ENCODE results near the gene TMEM243. TPM values are rescaled to one million over a fixed set of nuclear protein-coding genes. Genes with fewer than 3 reads are reported as not detected.

Gene TMEM243
- polyA plus RNA-seq, 1 donor from 2014 or later, result 3.7 TPM

- peak overlapping the region; percentile 92 for H3K4me2 ChIP-seq (ENCODE audit: low read length)
- peak overlapping the region; percentile 97 for H3K4me3 ChIP-seq (ENCODE audit: low read length)
- H3K79me2 ChIP-seq (replicated peaks; ENCODE audit: insufficient read depth, low read length), result no peaks in the 10 kb centered on the region
- no peaks in the 10 kb centered on the region for H3K36me3 ChIP-seq (ENCODE audit: insufficient read depth, low read length)
- H2AFZ ChIP-seq (ENCODE audit: low read depth, low read length), result peak overlapping the region; percentile 21
- no peaks in the 10 kb centered on the region for H4K20me1 ChIP-seq (ENCODE audit: insufficient read depth)
- H3K9ac ChIP-seq (ENCODE audit: low read length), result peak overlapping the region; percentile 62
- H3F3A ChIP-seq (ENCODE audit: insufficient read depth, low read length, poor library complexity, severe bottlenecking), result no peaks in the 10 kb centered on the region
- no peaks in the 10 kb centered on the region for H3K9me2 ChIP-seq (ENCODE audit: insufficient read depth, low read length)
- TF ChIP-seq REST (IDR thresholded peaks at IDR 0.05; ENCODE audit: borderline replicate concordance) (no peak), TAF1 (IDR thresholded peaks at IDR 0.05; ENCODE audit: low read depth) (peak; percentile 4), EZH2 (IDR thresholded peaks at IDR 0.05; ENCODE audit: borderline replicate concordance, insufficient read depth, low read length, poor library complexity, severe bottlenecking) (no peak), EP300 (conservative IDR thresholded peaks at IDR 0.05; ENCODE audit: poor library complexity, severe bottlenecking) (no peak), POLR2AphosphoS5 (IDR thresholded peaks at IDR 0.05) (peak; percentile 70)
- TF ChIP-seq, protein P1, sequence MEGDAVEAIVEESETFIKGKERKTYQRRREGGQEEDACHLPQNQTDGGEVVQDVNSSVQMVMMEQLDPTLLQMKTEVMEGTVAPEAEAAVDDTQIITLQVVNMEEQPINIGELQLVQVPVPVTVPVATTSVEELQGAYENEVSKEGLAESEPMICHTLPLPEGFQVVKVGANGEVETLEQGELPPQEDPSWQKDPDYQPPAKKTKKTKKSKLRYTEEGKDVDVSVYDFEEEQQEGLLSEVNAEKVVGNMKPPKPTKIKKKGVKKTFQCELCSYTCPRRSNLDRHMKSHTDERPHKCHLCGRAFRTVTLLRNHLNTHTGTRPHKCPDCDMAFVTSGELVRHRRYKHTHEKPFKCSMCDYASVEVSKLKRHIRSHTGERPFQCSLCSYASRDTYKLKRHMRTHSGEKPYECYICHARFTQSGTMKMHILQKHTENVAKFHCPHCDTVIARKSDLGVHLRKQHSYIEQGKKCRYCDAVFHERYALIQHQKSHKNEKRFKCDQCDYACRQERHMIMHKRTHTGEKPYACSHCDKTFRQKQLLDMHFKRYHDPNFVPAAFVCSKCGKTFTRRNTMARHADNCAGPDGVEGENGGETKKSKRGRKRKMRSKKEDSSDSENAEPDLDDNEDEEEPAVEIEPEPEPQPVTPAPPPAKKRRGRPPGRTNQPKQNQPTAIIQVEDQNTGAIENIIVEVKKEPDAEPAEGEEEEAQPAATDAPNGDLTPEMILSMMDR (IDR thresholded peaks at IDR 0.05; ENCODE audit: poor library complexity, severe bottlenecking), result no peak
- peaks cover 39% of the 10 kb centered on the region for H3K27me3 ChIP-seq (ENCODE audit: insufficient read depth, low read depth, low read length)
- no peaks in the 10 kb centered on the region for H3K9me3 ChIP-seq (ENCODE audit: low read length)
- H3K27ac ChIP-seq (ENCODE audit: low read length), result no peak overlapping the region
These were observed 648 bp upstream of the TMEM243 start for GRCh38 chr7:87220026-87220733.

- peak overlapping the region; percentile 92 for H3K4me2 ChIP-seq (ENCODE audit: low read length)
- H3K9me3 ChIP-seq (ENCODE audit: low read length), result no peaks in the 10 kb centered on the region
- no peak overlapping the region for H3K27ac ChIP-seq (ENCODE audit: low read length)
- H4K20me1 ChIP-seq (ENCODE audit: insufficient read depth), result no peaks in the 10 kb centered on the region
- no peaks in the 10 kb centered on the region for H3K9me2 ChIP-seq (ENCODE audit: insufficient read depth, low read length)
- peaks cover 39% of the 10 kb centered on the region for H3K27me3 ChIP-seq (ENCODE audit: insufficient read depth, low read depth, low read length)
- TF ChIP-seq POLR2AphosphoS5 (IDR thresholded peaks at IDR 0.05) (no peak), RAD21 (conservative IDR thresholded peaks at IDR 0.05) (no peak), EZH2 (IDR thresholded peaks at IDR 0.05; ENCODE audit: borderline replicate concordance, insufficient read depth, low read length, poor library complexity, severe bottlenecking) (no peak), EP300 (conservative IDR thresholded peaks at IDR 0.05; ENCODE audit: poor library complexity, severe bottlenecking) (no peak), TAF1 (IDR thresholded peaks at IDR 0.05; ENCODE audit: low read depth) (no peak), SMC3 (conservative IDR thresholded peaks at IDR 0.05; ENCODE audit: poor library complexity) (no peak), REST (IDR thresholded peaks at IDR 0.05; ENCODE audit: borderline replicate concordance) (no peak), MXI1 (conservative IDR thresholded peaks at IDR 0.05; ENCODE audit: poor library complexity, severe bottlenecking) (no peak)
- TF ChIP-seq, protein P1 (IDR thresholded peaks at IDR 0.05; ENCODE audit: poor library complexity, severe bottlenecking), result no peak
- no peaks in the 10 kb centered on the region for H3K36me3 ChIP-seq (ENCODE audit: insufficient read depth, low read length)
- H3F3A ChIP-seq (ENCODE audit: insufficient read depth, low read length, poor library complexity, severe bottlenecking), result no peaks in the 10 kb centered on the region
- peak overlapping the region; percentile 62 for H3K9ac ChIP-seq (ENCODE audit: low read length)
- peak overlapping the region; percentile 21 for H2AFZ ChIP-seq (ENCODE audit: low read depth, low read length)
- peak overlapping the region; percentile 97 for H3K4me3 ChIP-seq (ENCODE audit: low read length)
- no peaks in the 10 kb centered on the region for H3K79me2 ChIP-seq (replicated peaks; ENCODE audit: insufficient read depth, low read length)
These were observed 562 bp downstream of the TMEM243 start for GRCh38 chr7:87218796-87219544.
